GM21529 (cell line): ENCODE results near the gene OR8J3.
"Not testable (repeated sequence)": the region's sequence is repeated elsewhere in the genome, so short reads cannot be mapped to it uniquely, and the experiment has no call there.

ENCODE experiments used
- ATAC-seq: cut with Tn5 transposase; IDR thresholded peaks from one replicate; pipeline ENCODE4 v1.9.1; 2021; ENCODE audit not compliant: unreplicated experiment

The OR8J3 gene, protein sequence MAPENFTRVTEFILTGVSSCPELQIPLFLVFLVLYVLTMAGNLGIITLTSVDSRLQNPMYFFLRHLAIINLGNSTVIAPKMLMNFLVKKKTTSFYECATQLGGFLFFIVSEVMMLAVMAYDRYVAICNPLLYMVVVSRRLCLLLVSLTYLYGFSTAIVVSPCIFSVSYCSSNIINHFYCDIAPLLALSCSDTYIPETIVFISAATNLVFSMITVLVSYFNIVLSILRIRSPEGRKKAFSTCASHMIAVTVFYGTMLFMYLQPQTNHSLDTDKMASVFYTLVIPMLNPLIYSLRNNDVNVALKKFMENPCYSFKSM

DNA sequence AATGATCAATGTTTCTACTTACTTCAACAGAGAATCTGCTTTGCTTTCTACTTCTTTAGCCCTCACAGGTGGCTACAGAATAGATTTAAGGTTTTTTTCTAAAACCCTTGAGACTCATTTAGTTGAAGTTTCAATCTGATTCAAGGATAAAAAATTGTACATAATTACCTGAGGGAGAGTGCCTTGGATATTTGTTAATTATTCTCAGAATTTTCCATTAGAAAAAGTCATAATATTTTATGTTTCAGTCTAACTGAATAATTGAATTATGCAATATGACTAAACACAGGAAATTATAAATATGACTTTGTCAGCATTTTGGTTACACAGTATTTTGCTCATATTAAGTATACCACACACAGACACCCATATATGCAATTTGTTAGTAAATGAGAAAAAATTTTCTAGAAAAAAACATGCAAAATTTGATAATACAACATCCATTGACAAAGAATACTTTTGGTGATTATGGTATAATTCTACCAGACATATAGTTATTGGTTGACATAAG, at the start of gene OR8J3:
Gene OR8J3 (minus strand): TSS at position 51 of the 511 bp plus-strand sequence. CDS start 2,483 bp downstream, outside the sequence.
- ATAC-seq: no peak

DNA sequence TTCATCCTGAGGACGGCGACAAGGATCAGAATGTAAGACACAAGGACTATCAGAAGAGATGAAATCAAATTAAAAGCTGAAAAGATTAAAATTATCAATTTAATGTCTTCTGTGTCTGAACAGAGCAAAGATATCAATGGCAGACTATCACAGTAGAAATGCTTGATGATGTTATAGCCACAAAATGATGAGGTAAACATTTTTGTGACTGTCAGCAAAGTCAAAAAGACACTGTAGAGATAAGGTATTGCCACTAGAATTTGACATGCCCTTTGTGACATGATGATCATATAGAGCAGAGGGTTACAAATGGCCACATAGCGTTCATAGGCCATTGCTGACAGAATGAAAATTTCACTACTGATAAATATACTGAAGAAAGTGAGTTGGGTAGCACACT, 48.6 kb upstream of the OR8J3 start:
- ATAC-seq: no peak

DNA sequence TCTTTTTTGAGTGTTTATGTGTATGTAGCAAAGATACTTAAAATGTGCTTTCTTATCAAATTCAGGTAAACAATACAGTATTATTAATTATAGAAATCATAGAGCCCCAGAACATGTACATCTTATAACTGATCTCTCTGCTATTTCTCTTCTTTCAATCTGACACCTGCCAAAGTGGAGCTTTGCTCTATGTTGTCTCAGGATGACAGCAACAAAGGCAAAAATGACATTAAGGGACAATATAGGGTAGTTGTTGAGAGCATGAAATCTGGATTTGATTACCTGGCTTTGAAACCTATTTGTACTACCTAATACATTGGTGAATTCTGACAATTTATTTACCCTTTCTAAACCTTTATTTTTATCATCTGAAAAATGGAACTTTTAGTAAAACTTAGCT, 43.5 kb upstream of the OR8J3 start:
- no peak for ATAC-seq

DNA sequence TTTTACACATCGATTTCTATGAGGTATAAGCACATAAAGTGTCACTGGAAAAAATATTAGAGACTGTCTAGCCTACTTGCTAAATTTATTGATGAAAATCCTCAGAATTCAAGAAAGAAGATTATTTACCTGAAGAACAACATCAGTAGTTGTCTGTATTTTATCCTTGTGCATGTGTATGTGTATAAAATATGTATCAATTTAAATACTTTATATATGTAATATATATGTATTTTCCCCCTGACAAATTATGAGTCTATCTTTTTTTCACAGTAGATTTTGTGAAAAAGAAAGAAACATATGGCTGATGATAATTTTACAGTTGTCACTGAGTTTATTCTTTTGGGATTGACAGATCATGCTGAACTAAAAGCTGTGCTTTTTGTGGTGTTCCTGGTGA, 36.3 kb upstream of the OR8J3 start, which contains the start of gene OR5J2:
Gene OR5J2 (plus strand): TSS at position 301 of the 400 bp plus-strand sequence. CDS start 0 bp downstream, at position 301.
- ATAC-seq: no peak

DNA sequence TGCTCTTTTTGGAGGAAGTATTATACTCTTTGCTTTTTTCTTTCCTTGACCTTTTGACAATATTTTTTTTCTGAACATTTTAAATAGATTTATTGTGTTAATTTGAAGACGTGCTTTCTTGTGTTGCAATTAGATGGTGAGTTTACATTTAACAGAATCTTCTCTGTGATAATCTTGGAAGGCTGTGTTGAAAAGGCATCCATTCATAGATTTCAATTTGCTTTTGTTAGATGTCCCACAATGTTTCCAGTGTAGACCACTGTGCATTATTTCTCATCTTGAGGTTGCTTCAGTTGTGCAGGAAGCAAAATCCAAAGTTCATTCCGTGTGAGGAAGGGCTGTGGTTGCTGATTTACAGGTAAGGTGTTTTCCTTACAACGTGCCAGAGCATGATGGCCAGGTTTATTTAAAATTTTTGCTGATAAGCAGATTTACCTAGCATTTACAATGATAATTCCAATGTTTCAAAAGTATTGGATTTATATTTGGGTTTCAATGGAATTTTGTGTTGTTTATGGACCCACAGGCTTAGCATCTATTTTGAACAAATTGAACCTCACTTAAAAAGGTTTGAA, 32.3 kb upstream of the OR8J3 start:
- no peak for ATAC-seq

DNA sequence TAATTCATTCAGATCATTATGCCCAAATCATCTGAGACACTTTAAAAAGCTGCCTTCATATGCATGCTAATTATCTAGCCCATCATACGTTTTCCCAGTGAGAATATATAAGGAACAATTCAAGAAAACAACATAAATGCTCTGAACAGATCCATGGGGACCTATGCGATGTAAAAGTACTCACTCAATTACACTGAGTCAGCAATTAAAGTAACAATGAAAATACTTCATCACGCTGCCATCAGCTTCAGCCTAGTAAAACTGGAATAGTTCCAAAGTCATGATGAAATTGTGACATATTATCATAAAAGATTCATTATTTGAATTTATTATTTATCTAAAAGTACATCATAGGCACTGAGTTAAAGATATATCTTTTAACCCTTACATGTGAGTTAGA, 23.8 kb upstream of the OR8J3 start:
- no peak for ATAC-seq

DNA sequence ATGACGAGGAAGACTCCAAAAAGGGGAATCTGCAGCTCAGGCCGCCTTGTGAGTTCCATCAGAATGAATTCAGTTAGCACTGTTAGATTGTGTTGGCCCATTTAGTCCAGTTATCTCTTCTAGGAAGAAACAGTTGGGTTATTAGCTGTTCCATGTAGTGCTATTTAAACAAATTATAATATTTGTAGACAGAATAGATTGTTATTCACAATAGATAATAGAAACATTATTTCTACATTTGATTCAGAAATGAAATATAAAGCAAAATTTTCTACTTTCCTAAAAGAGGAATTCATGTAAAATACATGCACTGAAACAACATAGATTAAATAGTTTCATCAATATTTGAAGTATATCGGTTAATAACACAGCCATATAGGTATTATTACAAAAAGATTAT, 20.2 kb upstream of the OR8J3 start, which contains the start of gene OR8K5:
Gene OR8K5 (minus strand): TSS at position 101 of the 400 bp plus-strand sequence. CDS start 0 bp downstream, at position 101.
- ATAC-seq: no peak

DNA sequence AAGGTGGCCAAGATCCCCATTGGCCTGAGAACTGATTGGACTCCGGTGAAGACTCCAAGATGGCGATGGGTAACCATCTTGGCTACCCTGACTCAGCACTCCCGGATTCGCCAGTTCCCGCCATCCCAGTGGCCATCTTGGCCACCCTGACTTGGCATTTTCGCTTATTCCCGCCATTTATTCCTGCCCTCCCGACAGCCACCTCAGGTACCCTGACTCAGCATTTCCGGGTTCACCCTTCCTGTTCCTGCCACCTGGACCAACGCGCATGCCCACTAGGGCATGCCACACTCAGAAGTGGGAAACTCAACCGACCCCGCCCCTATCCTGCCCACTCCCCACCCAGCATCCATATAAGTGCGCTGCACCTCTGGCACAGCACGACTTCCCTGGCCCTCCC, 12.3 kb upstream of the OR8J3 start:
- no peak for ATAC-seq

DNA sequence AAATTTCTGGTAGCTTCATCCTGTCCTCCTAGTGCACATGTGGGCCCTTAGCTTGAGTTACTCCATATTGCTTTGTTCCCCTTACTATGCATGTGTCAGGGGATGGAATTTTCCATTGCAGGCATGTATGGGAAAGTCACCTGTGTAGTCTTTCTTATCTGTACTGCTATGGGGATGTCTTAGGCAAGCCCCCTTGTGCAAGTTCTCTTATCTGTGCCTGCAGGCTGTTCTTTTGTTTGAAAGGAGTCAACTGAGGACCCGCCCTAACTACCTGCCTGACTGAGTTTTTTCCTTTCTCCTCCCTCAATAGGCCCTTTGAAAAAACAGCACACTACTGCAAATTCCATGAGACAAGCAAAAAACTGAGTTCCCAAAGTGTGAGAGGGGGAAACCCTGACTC, 11.4 kb upstream of the OR8J3 start:
- no peak for ATAC-seq

DNA sequence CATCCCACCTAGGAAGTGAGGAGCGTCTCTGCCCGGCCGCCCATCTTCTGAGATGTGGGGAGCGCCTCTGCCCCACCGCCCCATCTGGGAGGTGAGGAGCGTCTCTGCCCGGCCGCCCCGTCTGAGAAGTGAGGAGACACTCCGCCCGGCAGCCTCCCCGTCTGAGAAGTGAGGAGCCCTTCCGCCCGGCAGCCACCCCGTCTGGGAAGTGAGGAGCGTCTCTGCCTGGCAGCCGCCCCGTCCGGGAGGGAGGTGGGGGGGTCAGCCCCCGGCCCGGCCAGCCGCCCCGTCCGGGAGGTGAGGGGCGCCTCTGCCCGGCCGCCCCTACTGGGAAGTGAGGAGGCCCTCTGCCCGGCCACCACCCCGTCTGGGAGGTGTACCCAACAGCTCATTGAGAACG, 3.7 kb upstream of the OR8J3 start:
- ATAC-seq: not testable (repeated sequence)

DNA sequence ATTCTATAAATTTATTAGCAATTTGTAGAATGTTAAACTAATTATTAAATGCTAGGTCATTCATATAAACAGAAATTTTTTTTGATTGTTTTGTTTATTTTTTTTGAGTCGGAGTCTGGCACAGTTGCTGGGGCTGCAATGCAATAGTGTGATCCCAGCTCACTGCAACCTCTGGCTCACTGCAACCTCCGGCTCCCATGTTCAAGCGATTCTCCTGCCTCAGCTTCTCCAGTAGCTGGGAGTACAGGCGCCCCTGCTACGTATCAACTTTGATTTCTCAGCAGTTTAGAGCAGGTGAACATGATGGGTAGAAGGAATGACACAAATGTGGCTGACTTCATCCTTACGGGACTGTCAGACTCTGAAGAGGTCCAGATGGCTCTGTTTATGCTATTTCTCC, 17.9 kb downstream of the OR8J3 start, which contains the start of gene OR8H3:
Gene OR8H3 (plus strand): TSS at position 301 of the 400 bp plus-strand sequence. CDS start 0 bp downstream, at position 301.
- ATAC-seq: no peak

DNA sequence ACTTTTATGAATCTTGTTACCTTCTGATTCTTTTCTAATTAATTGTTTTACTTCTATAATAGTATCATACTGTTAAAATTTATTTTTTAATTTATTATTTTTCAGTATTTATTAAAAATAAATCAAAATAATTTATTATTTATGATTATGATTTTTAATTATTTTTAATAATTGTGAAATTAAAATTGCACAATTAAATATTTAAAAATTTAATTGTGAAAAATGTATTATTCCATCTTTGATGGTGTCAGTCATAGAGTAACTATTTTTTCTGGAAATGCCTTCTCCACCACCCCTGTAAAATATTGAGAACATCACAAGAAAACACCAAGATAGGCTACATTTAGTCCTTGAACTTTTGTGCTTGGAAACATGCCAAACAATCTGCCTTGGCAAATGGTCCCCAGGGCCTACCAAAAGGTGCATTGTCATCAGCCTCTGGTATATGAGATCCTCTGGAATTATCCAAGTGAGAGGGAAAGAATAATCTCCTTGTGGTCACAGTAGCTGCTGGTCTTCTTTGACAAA, 36.7 kb downstream of the OR8J3 start, which contains the start of gene OR8H2:
Gene OR8H2 (plus strand): TSS at position 478 of the 528 bp plus-strand sequence. CDS start 1,356 bp downstream, outside the sequence.
- ATAC-seq: no peak

DNA sequence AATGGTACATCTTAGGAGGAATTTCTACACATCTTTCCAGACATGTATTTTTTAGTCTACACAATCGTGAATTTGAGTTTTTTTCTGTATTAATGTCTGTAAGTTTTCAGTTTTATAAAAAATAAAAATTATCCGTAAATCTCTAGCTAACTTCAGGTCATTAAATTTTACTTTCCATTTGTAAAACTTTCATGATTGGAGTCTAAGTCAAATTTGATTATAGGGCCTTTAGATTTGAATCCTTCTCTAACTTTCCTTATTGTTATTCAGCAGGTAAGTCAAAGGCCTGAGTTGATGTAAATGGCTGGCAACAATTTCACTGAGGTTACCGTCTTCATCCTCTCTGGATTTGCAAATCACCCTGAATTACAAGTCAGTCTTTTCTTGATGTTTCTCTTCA, 47.0 kb downstream of the OR8J3 start, which contains the start of gene OR8I2:
Gene OR8I2 (plus strand): TSS at position 301 of the 400 bp plus-strand sequence. CDS start 0 bp downstream, at position 301.
- no peak for ATAC-seq

DNA sequence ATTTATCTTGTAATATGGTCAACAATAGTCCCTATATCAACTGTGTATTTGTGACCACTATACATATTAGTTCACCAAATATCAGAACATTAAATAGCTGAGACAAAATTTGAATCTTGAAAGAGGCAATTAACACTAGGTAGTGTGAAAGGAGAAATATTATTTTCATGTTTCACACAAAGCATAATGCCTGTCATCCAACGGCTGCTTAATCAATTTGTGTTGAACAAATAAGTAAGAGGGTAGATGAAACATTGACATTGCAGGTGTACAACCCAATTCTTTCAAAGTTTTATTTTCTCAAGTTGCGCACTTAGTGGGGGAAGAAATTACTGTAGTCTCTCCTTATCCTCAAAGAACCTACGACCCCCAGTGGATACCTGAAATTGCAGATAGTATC, 50.3 kb downstream of the OR8J3 start:
- no peak for ATAC-seq
